HepG2 (cell line): Measurements from ENCODE around the gene ZBTB32. TPM values are rescaled to one million over a fixed set of nuclear protein-coding genes. Genes with fewer than 3 reads are reported as not detected.

Experiments
- CCAR2 ChIP-seq: fragments of 200-400 bp; formaldehyde crosslinking; optimal IDR thresholded peaks from 2 replicates; pipeline ENCODE3; 2018; ENCODE audit warnings: low read depth, mild to moderate bottlenecking, low read length, moderate library complexity
- FOXK2 ChIP-seq: fragments of 450-650 bp; IDR thresholded peaks from 2 replicates; pipeline ENCODE4 v1.6.1; 2016
- HMG20A ChIP-seq: IDR thresholded peaks from 2 replicates; pipeline ENCODE4 v1.6.1; 2016; ENCODE audit warnings: borderline replicate concordance
- IKZF4 ChIP-seq: sonication (generic); formaldehyde crosslinking; IDR thresholded peaks from 2 replicates; pipeline ENCODE4 v1.5.1; 2020; ENCODE audit warnings: borderline replicate concordance, mild to moderate bottlenecking, low read depth, missing genetic modification reagents; ENCODE audit errors: not compliant biosample characterization
- KLF13 ChIP-seq: sonication (generic); formaldehyde crosslinking; IDR thresholded peaks from 2 replicates; pipeline ENCODE4 v1.4.0; 2020; ENCODE audit warnings: mild to moderate bottlenecking, missing genetic modification reagents
- MBNL3 ChIP-seq: fragments of 250-450 bp; sonication (Bioruptor Pico); conservative IDR thresholded peaks from 2 replicates; pipeline ENCODE4 v1.8.0; 2022; ENCODE audit warnings: mild to moderate bottlenecking, inconsistent platforms
- MTF1 ChIP-seq: sonication (generic); formaldehyde crosslinking; IDR thresholded peaks from 2 replicates; pipeline ENCODE4 v1.5.0; 2020; ENCODE audit warnings: missing genetic modification reagents
- NR2F6 ChIP-seq, 2 experiments: IDR thresholded peaks; 2 replicates each; pipeline ENCODE4 v1.6.1; 2016; ENCODE audit warnings: antibody characterized with exemption in 1 of 2, mild to moderate bottlenecking in 1 of 2
- POLR2AphosphoS5 ChIP-seq: IDR thresholded peaks from 2 replicates; pipeline ENCODE4 v1.6.1; 2012; ENCODE audit warnings: low read depth, low read length
- RFX5 ChIP-seq: IDR thresholded peaks from 2 replicates; pipeline ENCODE4 v1.6.1; 2011; ENCODE audit warnings: low read depth, low read length, improper control_type of control experiment
- SAFB2 ChIP-seq: sonication (generic); formaldehyde crosslinking; IDR thresholded peaks from 2 replicates; pipeline ENCODE4 v1.5.1; 2020; ENCODE audit warnings: missing genetic modification reagents, low read depth, mild to moderate bottlenecking, borderline replicate concordance
- SIX4 ChIP-seq: sonication (generic); formaldehyde crosslinking; IDR thresholded peaks from 2 replicates; pipeline ENCODE4 v1.4.0; 2020; ENCODE audit warnings: missing genetic modification reagents
- SP1 ChIP-seq, 2 experiments: fragments of 450-650 bp in 1 of 2; sonication (generic) in 1 of 2; formaldehyde crosslinking in 1 of 2; IDR thresholded peaks; 2 replicates each; pipeline versions ENCODE4 v1.4.0 to v1.6.1; 2016 to 2020; ENCODE audit warnings: missing genetic modification reagents in 1 of 2
- TBL1XR1 ChIP-seq: fragments of 150-350 bp; IDR thresholded peaks from 2 replicates; pipeline ENCODE4 v1.6.1; 2014; ENCODE audit warnings: borderline replicate concordance, low read length; ENCODE audit not compliant: partially characterized antibody
- TOE1 ChIP-seq: sonication (generic); formaldehyde crosslinking; IDR thresholded peaks from 2 replicates; pipeline ENCODE4 v1.4.0; 2020; ENCODE audit warnings: mild to moderate bottlenecking, missing genetic modification reagents
- ZC3H13 ChIP-seq: sonication (generic); formaldehyde crosslinking; IDR thresholded peaks from 2 replicates; pipeline ENCODE4 v1.8.1; 2023; ENCODE audit warnings: mild to moderate bottlenecking, missing genetic modification reagents, moderate library complexity
- ZNF296 ChIP-seq: sonication (generic); formaldehyde crosslinking; conservative IDR thresholded peaks from 2 replicates; pipeline ENCODE4 v1.5.0; 2020; ENCODE audit warnings: mild to moderate bottlenecking, missing genetic modification reagents
- ZNF331 ChIP-seq: sonication (generic); formaldehyde crosslinking; IDR thresholded peaks from 2 replicates; pipeline ENCODE4 v1.4.0; 2020; ENCODE audit warnings: missing genetic modification reagents
- ZNF350 ChIP-seq: sonication (generic); formaldehyde crosslinking; IDR thresholded peaks from 2 replicates; pipeline ENCODE4 v1.4.0; 2020; ENCODE audit warnings: mild to moderate bottlenecking, low read depth, missing genetic modification reagents, borderline replicate concordance
- ZNF510 ChIP-seq: sonication (generic); formaldehyde crosslinking; IDR thresholded peaks from 2 replicates; pipeline ENCODE4 v1.4.0; 2020; ENCODE audit warnings: low read depth, mild to moderate bottlenecking, missing genetic modification reagents
- ZNF83 ChIP-seq: sonication (generic); formaldehyde crosslinking; IDR thresholded peaks from 2 replicates; pipeline ENCODE4 v1.4.0; 2020; ENCODE audit warnings: missing genetic modification reagents, mild to moderate bottlenecking, borderline replicate concordance
- polyA plus RNA-seq, 8 experiments: library from polyadenylated mRNA; depleted of rRNA in 3 of 8; stranded (reverse) in 7 of 8; unstranded in 1 of 8; fragments of >200 nt; fragmentation: Illumina TruSeq in 4 of 8; extraction: Trizol in 4 of 8; gene quantifications; 2 replicates each; pipeline versions ENCODE4 v1.2.1 to v1.2.3, GENCODE V29; 2011 to 2016; ENCODE audit warnings: low read depth in 4 of 8, missing spikeins in 1 of 8, mixed read lengths in 1 of 8; ENCODE audit not compliant: insufficient read depth in 1 of 8
- total RNA-seq, 5 experiments: library from RNA; depleted of rRNA; stranded (reverse); fragments of >200 nt; fragmentation: Illumina TruSeq; extraction: Trizol; gene quantifications; 2 replicates each; pipeline ENCODE4 v1.2.3, GENCODE V29; 2016; ENCODE audit warnings: low read depth in 1 of 5
- TF ChIP-seq, protein P1 (sequence below): sonication (generic); formaldehyde crosslinking; IDR thresholded peaks from 2 replicates; pipeline ENCODE4 v1.5.0; 2020; ENCODE audit warnings: missing genetic modification reagents
- TF ChIP-seq, protein P2 (sequence below): sonication (generic); formaldehyde crosslinking; IDR thresholded peaks from 2 replicates; pipeline ENCODE4 v1.4.0; 2020; ENCODE audit warnings: missing genetic modification reagents
- TF ChIP-seq, protein P3 (sequence below): IDR thresholded peaks from 2 replicates; pipeline ENCODE4 v1.6.1; 2016; ENCODE audit warnings: low read depth, control low read depth
- TF ChIP-seq, protein P4 (sequence below): sonication (generic); formaldehyde crosslinking; IDR thresholded peaks from 2 replicates; pipeline ENCODE4 v1.4.0; 2020; ENCODE audit warnings: missing genetic modification reagents, mild to moderate bottlenecking, borderline replicate concordance

Gene ZBTB32
- total and polyA plus RNA-seq, 2 of the 13 experiments (the other 11 are each of a cell fraction or from before 2014, with no cell fraction given): not detected

DNA sequence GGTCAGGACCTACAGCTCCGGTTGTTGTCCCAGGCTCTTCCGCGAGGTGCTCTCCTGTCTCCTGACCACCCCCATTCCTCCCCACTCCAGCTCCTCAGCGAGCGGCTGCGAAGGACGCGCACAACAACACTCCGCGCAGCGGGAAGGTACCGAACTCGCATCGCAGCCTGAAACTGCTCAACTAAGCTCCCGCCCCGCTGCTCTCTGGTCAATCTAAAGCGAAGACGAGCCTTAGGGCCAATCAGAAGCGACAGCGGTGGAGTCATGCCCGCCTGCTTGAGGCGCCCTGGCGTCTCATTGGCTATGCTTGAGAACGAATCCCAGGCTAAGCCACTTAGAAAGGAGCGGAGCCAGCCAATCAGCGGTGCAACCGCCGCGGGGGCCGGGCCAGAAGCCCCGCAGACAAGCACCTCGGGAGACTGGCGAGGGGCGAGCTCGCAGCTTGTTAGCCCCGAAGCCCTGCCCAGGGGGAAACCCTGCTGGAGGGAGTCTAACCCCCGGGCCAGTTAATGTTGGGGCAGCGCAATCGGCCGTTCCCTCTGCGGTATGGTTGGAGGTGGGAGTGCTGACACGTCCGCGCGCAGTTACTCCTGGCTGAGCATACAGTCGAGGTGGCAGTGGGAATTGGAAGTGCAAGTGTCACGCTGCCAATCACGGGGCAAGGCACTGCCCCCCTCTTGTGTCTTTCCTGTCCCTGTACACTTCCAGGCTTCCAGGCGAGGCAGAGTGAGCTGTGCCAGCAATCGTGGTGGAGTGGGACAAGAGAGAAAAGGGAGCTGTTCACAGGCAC, 1.9 kb upstream of the ZBTB32 start (continued):
- TF ChIP-seq, protein P1, sequence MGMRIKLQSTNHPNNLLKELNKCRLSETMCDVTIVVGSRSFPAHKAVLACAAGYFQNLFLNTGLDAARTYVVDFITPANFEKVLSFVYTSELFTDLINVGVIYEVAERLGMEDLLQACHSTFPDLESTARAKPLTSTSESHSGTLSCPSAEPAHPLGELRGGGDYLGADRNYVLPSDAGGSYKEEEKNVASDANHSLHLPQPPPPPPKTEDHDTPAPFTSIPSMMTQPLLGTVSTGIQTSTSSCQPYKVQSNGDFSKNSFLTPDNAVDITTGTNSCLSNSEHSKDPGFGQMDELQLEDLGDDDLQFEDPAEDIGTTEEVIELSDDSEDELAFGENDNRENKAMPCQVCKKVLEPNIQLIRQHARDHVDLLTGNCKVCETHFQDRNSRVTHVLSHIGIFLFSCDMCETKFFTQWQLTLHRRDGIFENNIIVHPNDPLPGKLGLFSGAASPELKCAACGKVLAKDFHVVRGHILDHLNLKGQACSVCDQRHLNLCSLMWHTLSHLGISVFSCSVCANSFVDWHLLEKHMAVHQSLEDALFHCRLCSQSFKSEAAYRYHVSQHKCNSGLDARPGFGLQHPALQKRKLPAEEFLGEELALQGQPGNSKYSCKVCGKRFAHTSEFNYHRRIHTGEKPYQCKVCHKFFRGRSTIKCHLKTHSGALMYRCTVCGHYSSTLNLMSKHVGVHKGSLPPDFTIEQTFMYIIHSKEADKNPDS (CRISPR knock-in tag): no peak
- TF ChIP-seq ZNF350 (CRISPR knock-in tag) (peak; percentile 33; the same call in 1 of the 2 replicates), TBL1XR1 (no peak), POLR2AphosphoS5 (peak; percentile 80), RFX5 (peak; percentile 11; the same call in 1 of the 2 replicates), MBNL3 (CRISPR knock-in tag) (no peak), MTF1 (CRISPR knock-in tag) (no peak), ZNF296 (CRISPR knock-in tag) (no peak), ZC3H13 (CRISPR knock-in tag) (0 out of 2 replicates have a peak, but pooled peaks have one; percentile 55), SIX4 (no peak; the same call in 1 of the 2 replicates), ZNF510 (no peak), ZNF83 (CRISPR knock-in tag) (no peak), CCAR2 (no peak), ZNF331 (CRISPR knock-in tag) (no peak), SAFB2 (CRISPR knock-in tag) (no peak), SP1 (IDR thresholded peaks at IDR 0.05) (no peak), SP1 (CRISPR knock-in tag; IDR thresholded peaks at IDR 0.05) (peak; percentile 53), NR2F6 (IDR thresholded peaks at IDR 0.05) (no peak), NR2F6 (CRISPR knock-in tag; IDR thresholded peaks at IDR 0.05) (no peak), IKZF4 (CRISPR knock-in tag) (peak; percentile 47), HMG20A (CRISPR knock-in tag) (no peak), FOXK2 (no peak), KLF13 (CRISPR knock-in tag) (no peak), TOE1 (CRISPR knock-in tag) (no peak)
- TF ChIP-seq, protein P2, sequence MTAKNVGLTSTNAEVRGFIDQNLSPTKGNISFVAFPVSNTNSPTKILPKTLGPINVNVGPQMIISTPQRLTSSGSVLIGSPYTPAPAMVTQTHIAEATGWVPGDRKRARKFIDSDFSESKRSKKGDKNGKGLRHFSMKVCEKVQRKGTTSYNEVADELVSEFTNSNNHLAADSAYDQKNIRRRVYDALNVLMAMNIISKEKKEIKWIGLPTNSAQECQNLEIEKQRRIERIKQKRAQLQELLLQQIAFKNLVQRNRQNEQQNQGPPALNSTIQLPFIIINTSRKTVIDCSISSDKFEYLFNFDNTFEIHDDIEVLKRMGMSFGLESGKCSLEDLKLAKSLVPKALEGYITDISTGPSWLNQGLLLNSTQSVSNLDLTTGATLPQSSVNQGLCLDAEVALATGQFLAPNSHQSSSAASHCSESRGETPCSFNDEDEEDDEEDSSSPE: peak; percentile 76; the same call in 1 of the 2 replicates
- TF ChIP-seq, protein P3, sequence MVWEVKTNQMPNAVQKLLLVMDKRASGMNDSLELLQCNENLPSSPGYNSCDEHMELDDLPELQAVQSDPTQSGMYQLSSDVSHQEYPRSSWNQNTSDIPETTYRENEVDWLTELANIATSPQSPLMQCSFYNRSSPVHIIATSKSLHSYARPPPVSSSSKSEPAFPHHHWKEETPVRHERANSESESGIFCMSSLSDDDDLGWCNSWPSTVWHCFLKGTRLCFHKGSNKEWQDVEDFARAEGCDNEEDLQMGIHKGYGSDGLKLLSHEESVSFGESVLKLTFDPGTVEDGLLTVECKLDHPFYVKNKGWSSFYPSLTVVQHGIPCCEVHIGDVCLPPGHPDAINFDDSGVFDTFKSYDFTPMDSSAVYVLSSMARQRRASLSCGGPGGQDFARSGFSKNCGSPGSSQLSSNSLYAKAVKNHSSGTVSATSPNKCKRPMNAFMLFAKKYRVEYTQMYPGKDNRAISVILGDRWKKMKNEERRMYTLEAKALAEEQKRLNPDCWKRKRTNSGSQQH: no peak
- TF ChIP-seq, protein P4, sequence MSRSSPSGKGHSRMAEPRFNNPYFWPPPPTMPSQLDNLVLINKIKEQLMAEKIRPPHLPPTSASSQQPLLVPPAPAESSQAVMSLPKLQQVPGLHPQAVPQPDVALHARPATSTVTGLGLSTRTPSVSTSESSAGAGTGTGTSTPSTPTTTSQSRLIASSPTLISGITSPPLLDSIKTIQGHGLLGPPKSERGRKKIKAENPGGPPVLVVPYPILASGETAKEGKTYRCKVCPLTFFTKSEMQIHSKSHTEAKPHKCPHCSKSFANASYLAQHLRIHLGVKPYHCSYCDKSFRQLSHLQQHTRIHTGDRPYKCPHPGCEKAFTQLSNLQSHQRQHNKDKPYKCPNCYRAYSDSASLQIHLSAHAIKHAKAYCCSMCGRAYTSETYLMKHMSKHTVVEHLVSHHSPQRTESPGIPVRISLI (CRISPR knock-in tag): peak; percentile 67
